Astrocyte (in vitro differentiated cells and primary cell): ENCODE data around the gene GMNC.

Experiments used
- CTCF ChIP-seq: IDR thresholded peaks from 2 replicates; pipeline ENCODE4 v1.5.1; 2011; ENCODE audit warnings: low read depth, mild to moderate bottlenecking, inconsistent platforms, low read length, moderate library complexity; ENCODE audit not compliant: insufficient read depth
- EZH2 ChIP-seq: IDR thresholded peaks from 2 replicates; pipeline ENCODE4 v1.6.1; 2012; ENCODE audit warnings: mild to moderate bottlenecking, low read length, inconsistent platforms; ENCODE audit not compliant: insufficient read depth

- no peak for TF ChIP-seq CTCF
- no peak for TF ChIP-seq EZH2
Observed at GRCh38 chr3:190865828-190866227, 3.3 kb upstream of the GMNC start.
